ELR (cell line): ENCODE results near the gene RPL13.

ENCODE experiments used
- DNase-seq: peaks from one replicate; pipeline ENCODE4 v3.0.0-alpha.2; 2015; ENCODE audit warnings: low read depth

RPL13 gene

GRCh38 chr16:89560378-89561141, at the start of gene RPL13:
RPL13 (plus strand) TSS chr16:89560682; CDS start chr16:89560960, 278 bp downstream.
- peak; percentile 98 for DNase-seq

DNA sequence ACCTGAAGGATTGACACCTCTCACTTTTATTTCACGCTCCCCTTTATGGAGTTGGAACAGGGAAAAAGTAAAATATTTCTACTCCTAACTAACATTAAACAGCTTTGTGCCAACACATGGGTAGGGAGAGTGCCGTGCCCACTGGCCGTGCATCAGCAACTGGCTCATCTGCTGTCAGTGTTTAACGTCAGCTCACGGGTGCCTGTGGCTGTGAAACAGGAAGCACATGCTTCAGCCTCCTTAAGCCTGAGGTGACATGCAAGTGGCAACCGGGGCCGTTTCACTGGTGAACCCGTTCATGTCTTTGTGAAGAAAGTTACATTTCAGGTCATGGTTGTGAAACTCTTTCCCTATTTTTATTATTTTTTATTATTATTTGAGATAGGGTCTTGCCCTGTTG, 49.1 kb upstream of the RPL13 start:
- DNase-seq, result no peak

DNA sequence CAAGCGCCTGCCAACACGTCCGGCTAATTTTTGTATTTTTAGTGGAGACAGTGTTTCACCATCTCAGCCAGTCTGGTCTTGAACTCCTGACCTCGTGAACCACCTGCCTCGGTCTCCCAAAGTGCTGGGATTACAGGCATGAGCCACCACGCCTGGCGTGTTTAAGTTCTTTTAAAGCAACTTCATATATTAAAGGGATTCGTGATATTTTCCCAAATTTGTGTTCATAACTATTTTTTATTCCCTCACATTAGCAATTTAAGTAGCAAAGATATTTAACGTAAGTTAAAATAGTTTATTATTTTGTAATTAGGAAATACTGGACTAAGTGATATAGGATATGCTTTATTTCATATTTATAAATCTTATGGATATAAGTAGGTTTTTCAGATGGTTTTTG, 48.0 kb upstream of the RPL13 start:
- no peak for DNase-seq

DNA sequence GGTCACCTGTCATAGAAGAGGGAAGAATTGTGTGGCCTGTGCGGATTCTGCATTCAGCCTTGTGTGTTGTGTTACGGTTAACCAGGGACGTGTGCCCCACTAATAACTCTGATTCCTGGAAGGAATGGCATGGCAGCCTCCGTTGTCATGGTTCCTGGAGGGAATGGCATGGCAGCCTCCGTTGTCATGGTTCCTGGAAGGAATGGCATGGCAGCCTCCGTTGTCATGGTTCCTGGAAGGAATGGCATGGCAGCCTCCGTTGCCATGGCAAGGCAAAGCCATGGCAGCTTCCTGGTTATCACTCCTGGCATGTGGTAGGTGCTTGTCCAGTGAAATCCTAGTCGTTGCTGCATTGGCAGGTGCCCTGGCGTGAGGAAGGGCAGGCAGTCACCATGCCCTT, 43.4 kb upstream of the RPL13 start:
- no peak for DNase-seq

- no peak for DNase-seq
Measured at GRCh38 chr16:89519881-89520280, 40.6 kb upstream of the RPL13 start.

- no peak for DNase-seq
Measured at GRCh38 chr16:89522287-89522686, 38.2 kb upstream of the RPL13 start.

DNA sequence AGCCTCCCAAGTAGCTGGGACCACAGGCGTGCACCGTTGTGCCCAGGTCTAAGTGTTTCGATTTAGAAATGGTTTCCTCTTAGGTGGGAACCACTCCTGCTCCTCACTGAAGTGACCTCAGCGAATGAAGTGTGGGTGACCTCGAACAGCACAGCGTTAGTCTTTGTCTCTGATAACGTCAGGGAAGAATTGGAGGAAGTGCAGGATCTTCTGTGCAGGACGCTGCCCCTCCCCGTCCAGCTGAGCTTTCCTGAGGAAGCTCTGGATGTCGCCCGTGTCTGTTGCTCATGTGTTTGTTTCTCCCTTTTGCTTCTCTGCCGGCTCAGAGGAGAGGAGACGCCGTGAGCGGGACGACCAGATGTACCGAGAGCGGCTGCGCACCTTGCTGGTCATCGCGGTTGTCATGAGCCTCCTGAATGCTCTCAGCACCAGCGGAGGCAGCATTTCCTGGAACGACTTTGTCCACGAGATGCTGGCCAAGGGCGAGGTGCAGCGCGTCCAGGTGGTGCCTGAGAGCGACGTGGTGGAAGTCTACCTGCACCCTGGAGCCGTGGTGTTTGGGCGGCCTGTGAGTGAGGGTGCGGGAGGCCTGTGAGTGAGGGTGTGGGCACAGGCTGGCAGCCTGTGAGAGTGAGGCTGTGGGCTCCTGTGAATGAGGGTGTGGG, 36.7 kb upstream of the RPL13 start:
- no peak for DNase-seq

DNA sequence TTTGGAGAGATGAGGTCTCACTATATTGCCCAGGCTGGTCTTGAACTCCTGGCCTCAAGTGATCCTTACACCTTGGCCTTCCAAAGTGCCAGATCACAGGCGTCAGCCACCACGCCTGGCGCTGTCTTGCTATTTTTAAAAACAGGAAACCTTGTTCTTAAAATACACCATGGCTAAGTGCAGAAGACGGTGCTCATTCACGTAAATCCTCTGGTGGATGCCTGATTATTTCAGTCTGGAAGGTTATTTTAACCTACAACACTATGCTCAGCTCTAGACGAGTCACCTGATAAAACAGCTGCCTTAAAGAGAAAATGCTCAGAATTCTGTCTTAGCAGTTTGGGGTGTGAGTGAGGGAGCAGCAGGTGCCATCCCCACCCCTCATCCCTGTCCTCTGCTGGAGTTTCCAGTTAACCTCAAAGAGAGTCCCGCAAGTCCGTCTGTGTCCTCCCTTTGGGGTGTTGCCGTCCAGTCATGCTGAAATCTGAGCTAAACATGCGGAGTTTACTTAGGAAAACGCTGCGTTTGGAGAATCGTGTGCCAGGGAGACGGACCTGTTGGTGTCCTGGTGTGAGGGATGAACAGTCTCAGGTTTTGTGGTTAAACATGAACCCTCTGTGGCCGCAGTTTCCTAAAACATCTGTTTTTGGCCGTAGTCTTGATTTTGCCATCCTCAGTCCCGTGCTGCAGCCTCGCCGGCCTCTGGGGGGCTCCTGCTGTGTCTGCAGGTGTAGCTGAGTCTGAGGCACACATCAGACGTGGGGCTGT, 35.2 kb upstream of the RPL13 start:
- no peak for DNase-seq

- no peak for DNase-seq
Measured at GRCh38 chr16:89529097-89529496, 31.4 kb upstream of the RPL13 start.

- DNase-seq, result no peak
Measured at GRCh38 chr16:89530401-89531381, 29.8 kb upstream of the RPL13 start.

DNA sequence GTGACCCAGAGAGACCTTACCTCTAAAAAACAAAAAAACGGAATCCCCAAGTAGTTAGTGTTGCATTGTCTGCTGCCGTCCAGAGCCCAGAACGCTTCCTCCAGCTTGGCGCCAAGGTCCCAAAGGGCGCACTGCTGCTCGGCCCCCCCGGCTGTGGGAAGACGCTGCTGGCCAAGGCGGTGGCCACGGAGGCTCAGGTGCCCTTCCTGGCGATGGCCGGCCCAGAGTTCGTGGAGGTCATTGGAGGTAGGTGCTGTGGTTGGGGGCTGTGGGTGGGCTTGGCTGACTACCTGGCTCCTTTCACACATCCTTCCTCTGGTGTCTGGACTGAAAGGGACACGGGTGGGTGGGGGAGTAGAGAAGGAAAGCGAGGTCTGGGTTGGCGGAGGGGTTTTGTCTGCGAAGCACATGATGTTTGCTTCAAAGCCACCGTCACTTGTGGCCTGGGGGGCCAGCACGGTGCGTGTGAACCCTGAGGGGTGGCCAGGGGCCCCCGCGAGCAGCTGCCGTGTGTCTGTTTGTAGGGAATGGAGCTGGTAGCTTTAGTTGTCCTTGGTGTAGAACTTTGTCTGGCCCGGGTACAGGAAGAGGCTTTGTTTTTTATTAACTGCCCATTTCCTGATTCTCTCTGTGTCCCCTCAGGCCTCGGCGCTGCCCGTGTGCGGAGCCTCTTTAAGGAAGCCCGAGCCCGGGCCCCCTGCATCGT, 28.5 kb upstream of the RPL13 start:
- DNase-seq, result no peak

DNA sequence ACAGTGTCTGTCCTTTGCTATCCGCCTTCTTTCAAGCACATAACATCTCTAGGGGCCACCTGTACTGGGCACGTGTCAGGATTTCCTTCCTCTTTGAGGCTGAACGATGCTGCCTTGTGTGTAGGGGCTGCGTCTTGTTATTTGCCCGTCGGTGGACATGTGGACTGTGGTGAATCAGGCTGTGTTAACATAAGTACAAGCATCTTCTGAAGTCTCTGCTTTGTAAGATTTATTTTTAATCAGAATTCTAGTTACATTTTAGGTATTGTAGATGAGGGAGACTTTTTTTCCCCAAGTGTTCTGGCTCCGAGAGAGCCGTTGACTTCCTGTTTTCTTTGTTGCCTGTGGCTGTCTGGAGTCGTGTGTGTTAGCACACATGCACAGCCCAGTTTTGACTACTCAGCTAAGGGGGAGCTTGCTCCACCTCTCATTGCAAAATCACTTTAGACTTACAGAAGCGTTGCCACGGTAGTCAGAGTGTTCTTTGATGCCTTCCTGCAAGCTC, 26.2 kb upstream of the RPL13 start:
- no peak for DNase-seq

GRCh38 chr16:89536371-89536770, 24.1 kb upstream of the RPL13 start:
- DNase-seq, result no peak

GRCh38 chr16:89536886-89537548, 23.5 kb upstream of the RPL13 start:
- no peak for DNase-seq

DNA sequence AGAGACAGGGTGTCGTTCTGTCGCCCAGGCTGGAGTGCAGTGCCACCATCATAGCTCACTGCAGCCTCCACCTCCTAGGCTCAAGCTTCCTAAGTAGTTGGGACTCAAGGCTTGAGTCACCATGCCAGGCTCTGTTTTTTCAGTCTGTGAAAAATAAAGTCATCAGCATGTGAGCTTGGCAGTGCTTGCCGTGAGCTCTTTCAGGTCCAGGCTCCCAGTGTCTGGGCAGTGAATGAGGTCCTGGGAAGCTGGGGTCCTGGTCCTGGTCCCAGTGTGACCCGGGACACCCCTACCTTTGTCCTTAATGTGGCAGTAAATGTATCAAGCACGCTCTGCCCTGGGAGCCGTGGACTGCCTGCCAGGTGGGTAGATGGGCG, 22.9 kb upstream of the RPL13 start:
- no peak for DNase-seq

DNA sequence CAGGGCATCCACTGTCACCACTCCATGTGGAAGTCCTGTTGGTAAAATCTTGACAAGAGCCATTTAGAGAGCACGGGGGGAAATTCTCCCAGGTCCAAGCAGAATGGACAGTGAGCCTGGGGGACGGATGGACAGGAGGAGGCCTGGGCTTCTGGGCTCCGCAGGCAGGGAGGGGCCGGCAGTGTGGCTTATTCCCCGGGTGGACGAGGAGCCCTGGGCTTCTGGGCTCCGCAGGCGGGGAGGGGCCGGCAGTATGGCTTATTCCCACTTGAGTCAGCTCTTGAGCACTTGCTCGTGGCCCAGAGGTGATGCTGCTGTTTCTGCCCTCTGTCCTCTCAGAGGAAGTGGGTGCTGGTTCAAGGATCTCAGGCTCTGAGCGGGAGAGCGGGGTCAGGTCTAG, 22.2 kb upstream of the RPL13 start:
- DNase-seq, result no peak

GRCh38 chr16:89540557-89540956, 19.9 kb upstream of the RPL13 start:
- DNase-seq, result no peak

DNA sequence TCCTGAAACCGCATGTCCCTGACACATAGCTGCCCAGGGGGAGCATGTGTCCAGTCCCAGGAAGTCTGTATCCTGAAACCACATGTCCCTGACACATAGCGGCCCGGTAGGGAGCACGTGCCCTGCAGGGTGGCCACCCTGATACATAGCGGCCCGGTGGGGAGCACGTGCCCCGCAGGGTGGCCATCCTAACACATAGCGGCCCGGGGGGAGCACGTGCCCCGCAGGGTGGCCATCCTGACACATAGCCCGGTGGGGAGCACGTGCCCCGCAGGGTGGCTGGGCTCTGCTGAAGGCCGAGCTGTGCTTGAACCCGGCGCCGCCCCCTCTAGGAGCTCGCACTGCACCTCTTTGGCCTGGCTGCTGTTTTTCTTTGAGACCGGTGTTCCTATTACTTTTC, 18.7 kb upstream of the RPL13 start:
- no peak for DNase-seq

DNA sequence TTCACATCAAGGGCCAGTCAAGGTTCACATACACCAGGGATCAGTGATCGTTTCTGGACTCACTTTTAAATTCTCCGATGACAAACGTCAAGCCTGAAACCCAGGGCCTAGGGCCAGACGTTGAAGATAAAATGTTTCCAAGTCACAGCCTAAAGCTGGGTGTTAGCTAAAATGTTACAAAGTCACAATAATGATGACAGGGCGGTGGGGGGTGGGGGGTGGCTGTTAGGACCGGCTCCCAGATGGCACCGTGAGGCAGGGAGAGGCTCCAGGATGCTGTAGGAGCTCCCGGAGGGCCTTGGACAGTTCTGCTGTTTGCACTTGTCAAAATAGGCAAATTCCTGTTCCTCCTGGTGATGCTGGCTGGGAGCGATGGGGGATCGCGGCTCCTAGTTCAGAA, 16.4 kb upstream of the RPL13 start:
- DNase-seq, result no peak

DNA sequence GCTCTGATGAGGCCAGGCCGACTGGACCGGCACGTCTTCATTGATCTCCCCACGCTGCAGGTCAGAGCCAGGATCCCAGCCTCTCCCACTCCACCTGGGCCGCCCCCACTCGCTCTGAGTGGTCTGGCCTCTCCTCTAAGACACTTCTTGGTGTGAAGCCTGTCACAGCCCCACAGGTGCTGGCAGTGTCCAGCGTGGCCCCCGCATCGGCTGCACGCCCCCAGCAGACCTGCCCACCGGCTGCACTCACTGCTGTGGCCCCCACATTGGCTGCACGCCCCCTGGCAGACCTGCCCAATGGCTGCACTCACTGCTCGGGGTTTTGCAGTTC, 15.8 kb upstream of the RPL13 start:
- no peak for DNase-seq
